DLD1 (cell line): ENCODE measurements around the gene NPPC.

ENCODE experiments used
- in situ Hi-C: cut with HindIII; loops from 2 replicates; pipeline ENCODE4 v1.10.0; 2017; ENCODE audit warnings: low sequenced_read_pairs

The NPPC gene

DNA sequence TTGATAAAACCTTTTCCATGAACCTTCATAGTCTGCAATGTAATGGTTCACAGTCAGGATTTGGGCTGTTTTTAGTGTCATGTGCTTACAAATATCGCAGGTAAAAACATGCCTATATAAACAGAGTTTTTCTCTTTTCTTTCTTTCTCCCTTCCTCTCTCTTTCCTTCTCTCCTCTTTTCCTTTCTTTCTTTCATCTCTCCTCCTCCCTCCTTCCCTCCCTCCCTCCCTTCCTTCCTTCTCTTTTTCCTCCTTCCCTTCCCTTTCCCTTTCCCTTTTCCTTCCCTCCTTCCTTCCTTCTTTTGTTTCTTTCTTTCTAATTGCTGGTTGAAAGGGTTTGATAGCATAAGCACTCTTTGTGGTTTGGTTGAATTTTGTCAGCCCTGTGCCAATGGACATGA is 9.6 kb upstream of the NPPC start:
- in situ Hi-C loops: no loop called here

DNA sequence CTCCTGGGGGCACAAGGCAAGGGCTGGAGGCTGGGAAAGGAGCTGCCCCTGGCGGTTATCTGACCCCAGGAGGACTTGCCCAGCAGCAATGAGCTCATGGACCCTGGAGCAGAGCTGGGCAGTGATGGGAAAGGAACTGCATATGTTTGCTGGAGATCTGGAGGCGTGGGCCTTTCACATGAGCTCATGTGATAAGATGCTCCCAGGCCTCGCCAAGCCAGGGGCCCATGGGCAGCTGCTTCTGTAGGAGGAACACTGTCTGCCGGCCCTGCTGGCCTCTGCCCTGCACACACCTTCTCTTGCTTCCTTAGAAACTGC is 9.0 kb upstream of the NPPC start:
- in situ Hi-C loops: no loop called here

DNA sequence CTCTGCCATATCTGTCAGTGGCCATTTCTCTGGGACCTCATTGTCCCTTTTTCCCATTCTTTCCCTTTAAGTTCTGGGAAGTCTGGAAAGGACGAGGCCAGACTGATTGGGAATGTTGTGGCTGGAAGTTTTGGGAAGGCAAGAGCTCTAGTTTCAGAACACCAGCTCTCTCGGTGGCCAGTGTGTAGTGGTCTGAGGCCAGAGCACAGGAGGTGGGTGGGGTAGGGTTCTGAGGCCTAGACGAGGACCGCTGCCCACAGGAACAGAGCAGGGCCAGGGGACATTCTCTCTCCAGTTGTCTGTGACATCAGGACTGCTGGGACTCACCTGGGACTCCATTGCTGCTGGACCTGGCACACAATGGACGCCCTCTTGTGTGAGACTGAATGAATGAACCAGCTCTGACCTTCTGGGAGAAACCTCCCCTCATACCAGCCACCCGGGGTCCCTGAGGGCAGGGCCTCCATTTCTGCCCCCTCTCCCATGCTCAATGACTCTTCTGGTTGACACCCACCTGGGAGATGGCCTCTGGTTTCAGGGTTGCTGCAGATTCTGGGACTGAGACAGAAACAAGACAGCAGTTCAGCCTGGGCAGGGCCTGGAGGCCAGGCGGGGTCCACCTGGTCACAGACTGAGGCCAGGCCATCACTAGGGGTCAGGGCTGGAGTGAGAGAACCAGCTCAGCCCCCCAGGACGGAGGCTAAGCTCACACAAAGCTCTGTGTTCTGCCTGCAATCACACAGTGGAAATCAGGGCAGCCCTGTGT is 8.4 kb upstream of the NPPC start:
- in situ Hi-C loops: no loop called here

DNA sequence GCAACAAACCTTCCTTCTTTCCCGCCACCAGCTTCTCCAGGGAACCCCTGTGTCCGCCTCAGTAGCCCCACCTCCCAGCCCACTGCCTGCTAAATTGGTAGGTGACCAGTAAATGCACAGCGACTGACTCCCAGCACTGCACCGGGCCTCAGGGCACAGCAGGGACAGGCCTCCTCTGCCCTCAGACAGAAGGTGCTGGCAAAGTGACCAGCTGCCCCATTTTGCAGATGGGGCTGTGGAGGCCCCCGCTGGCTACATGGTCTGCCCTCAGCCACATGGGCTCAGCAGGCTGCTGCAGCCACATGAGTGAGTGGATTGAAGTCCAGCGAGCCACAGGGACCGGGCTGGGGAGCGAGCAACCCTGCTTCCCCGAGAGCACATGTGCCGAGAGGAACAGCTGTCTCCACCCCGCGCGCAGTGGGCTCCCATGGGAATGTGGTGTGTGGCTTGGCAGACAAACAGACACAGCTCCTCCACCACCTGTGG is 7.8 kb upstream of the NPPC start:
- in situ Hi-C loops: no loop called here

DNA sequence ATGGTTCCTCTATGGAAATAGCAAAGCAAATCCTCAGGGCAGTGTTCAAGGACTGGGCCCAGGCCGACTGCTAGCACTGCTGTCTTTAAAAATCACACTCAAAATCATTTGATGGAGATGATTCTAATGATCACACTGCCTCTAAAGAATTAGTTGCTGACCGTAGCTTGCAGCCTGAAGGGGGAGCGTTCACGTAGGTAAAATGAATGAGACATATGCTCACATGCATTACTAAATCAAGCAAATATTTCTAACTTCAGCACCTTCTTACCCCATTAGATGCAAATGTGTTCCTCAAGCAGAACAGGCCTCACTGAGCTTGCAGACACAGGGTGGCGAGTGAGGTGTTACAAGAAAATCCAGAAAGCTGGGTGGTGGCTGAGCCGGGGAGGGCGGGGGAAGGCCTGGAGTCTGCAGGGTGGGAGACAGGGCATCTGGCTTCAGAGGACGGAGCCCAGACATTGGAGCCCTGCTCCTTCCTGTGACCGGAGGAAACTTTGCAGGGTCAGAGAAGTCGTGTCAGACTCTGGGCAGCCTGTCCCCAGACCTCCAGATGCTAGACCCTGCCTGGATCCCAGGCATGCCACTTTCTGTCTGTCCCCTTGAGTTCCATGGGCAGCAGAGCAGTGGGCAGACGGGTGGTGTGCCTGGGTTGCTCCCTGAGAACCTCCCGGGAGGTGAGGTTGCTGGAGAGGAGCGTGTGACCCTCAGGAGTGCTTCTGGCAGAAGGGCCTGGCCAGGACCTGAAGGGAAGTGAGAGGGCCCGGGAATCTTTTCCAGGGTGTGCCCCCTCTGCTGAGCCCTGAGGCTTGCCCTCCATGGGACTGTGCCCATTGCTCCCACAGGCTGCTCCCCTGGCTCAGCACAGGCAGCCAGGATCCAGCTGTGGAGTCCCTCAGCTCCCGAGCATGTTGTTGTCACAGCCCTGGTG is 7.1 kb upstream of the NPPC start:
- in situ Hi-C loops: no loop called here

DNA sequence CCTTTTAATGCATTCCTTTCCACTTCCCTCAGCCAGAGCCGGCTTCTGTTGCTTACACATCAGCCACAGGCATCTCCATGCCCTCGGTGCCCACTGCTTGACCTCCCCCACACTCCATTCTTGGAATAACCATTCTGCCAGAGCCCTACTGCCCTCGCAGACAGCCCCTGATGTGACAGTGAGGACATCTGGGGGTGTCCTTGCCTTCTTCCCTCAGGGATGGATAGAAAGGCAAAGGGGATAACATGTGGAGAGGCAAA is 6.4 kb upstream of the NPPC start:
- in situ Hi-C loops: no loop called here

DNA sequence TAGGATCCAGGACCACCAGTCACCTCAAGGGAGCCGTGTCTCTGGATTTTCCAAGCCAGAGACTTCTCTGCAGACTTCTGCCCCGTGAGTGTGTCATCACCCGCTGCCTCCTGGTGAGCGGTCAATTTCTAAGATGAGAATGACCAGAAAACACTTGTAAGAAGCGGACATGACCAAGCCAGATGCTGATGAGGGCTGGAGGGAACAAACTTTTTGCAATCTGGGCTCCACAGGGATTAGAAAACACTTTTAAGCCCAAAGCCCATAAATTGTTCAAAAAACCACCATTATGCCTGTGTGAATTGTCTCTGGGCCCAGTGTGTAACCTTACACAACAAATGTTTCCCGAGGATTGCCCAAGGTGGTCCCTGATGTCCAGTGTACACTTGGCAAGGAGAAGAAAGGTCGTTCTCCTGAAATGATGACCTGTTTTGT is 5.3 kb upstream of the NPPC start:
- in situ Hi-C loops: no loop called here

DNA sequence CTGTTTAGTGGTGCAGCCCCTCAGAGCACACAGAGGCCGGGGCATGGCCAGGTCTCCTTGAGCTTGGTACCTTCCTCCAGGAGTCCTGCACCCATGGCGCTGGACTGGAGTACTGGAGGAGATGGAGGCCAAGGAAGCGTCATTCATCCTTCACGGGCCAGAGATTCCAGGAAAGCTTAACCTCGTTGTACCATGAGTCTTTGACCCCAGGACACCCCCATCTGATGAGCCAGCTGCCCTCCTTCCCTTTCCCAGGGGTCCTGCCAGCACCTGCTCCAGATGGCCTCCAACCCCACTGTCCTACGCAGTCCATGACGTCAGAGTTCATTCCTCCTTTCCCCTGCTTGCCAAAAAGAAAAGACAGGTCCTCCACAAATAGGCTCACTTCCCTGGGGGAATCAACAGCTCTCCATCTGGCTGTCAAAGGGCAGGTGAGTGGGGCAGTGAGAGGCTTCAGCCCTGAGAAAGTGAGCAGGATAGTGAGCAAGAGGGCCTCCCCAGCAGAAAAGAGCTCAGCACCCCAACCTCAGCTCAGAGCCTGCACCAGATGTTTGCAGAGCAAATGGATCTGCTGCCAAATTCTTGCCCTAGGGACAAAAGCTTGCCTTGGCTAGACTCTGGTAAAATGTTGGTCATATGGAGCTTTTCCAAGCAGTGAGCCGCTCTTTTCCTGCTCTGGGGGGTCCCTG is 4.5 kb upstream of the NPPC start:
- in situ Hi-C loops: no loop called here

DNA sequence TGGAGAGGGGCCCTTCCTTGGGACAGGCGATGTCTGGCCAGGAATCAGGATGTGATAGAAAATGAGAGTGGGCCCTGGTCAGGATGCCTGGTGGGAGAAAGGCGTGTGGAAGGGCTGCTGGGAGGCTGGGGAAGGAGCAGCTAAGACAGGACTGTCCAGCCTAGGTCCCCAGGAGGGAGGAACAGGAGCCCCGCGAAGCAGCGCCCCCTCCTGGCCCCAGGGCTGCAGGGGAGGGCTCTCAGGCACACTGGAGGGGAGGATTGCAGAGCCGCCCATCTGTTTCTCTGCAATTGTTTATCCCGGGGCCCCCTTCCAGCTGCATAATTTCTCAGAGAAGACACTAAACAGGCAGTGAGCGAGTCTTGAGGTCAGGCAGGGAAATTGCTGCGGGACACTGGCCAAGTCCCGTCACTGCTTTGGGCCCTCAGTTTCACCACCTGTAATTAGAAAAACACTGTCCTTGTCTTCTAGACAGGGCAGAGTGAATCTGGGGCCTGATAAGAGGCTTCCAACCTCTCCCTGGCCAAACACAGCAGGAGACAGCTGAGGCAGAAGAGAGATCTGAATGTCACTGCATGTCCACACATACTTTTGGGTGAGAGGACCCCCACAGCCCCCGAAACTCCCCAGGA is 3.9 kb upstream of the NPPC start:
- in situ Hi-C loops: no loop called here

DNA sequence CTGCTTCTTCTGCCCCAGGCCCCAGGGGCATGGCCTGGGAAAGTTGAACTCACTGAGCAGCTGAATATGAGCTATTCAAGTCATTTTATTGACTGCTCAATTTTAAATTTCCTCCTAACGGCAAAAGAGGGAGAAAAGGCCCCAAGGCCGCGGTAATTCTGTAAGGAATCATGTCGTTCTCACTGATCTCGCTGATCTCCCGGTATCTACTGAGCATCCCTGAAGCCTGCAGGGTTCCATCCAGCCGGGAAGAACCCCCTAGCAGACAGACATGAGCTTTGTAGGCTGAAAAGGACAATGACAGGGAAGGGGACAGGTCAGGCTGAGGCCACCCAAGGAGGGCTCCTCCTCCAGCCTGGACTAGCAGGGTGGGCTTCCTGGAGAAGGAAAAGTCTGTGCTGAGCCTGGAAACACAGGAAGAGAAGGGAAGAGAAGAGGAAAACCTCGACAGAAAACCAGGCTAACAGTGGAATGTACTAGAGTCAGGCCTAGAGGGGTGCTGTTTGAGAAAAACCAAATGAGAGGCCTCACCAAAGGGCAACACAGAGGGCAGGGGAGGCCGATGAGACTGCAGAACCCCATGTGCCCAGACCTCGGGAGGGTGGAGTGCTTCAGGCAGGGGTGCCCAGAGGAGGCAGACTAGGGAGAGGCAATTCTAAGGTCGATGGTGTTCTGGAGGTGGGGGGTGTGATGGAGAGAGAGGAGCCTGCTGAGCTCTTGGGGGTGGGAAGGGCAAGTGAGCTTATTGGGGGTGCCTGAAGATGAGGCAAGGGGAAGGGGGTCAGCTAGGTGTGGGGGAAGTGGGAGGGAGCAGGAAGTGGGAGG is 2.9 kb upstream of the NPPC start:
- in situ Hi-C loops: no loop called here

DNA sequence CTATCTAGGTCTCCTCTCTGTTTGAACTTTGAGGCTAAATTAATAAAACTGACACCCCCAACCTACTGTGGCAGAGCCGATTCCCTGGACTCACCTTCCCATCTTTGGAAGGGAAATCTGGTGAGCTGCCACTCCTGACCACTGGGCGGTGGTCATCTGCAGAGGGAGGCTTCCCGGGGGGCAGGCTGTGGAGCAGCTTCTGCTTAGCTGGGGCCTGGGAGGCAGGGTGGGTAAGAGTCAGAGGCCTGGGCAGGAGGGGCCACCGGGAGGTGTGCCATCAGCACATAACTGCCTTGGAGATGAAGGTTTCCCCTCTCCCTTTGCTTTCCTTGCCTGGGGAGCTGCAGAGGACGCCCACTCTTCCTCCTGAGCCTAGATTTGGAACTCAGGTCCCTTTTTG is 2.3 kb upstream of the NPPC start:
- in situ Hi-C loops: no loop called here

DNA sequence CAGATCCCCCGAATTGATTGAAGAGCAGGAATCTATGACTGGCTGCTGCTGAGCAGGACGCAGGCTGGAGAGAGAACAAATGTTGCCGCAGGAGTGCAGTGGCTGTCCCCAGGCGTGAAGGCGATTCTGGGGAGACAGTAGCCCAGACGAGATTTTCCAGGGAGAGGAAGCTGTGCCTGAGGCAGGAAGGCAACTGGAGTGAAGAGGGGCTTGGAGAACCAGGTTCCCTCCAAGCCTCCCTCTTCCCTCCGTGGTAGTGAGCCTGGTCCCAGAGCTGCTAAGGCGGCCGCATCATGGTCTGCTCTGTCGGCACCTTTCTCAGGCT is 1.3 kb upstream of the NPPC start:
- in situ Hi-C loops: no loop called here

DNA sequence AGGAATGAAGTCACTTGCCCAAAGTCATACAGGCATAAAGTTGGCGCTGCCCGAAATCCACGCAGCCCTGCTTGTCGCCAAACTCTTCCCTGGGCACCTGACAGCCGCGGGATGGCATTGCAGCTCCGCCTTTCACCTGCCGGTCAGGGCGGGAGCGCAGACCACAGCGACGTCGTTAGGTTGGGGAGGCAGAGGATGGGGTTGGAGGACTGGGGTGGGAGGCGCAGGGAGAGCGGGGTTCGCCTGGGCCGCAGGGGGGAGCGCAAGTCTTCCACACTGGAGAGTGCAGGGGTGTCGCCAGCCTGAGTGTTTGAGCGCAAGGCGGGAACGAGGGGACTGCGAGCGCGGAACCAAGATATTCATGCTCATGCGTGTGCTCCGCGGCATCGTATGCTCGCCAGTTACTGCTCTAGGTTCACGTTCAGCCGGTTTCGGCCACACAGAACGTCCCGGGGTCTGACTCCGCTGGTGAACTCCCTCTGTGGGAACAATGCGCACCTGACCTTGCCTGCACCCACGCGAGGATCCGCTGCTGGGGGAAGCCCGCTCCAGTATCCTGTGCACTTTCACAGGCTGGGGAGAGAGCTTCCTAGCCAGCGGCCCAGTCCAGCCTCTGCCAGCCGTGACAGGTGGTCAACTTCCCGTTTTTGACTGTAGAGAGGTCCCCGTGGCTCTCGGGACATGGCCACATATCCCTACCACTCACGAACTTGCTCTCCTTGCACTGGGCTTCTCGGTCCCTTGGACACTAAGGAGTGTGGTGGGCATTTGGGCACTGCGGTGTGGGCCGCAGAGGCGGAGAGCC is 767 bp upstream of the NPPC start:
- in situ Hi-C loops: no loop called here

DNA sequence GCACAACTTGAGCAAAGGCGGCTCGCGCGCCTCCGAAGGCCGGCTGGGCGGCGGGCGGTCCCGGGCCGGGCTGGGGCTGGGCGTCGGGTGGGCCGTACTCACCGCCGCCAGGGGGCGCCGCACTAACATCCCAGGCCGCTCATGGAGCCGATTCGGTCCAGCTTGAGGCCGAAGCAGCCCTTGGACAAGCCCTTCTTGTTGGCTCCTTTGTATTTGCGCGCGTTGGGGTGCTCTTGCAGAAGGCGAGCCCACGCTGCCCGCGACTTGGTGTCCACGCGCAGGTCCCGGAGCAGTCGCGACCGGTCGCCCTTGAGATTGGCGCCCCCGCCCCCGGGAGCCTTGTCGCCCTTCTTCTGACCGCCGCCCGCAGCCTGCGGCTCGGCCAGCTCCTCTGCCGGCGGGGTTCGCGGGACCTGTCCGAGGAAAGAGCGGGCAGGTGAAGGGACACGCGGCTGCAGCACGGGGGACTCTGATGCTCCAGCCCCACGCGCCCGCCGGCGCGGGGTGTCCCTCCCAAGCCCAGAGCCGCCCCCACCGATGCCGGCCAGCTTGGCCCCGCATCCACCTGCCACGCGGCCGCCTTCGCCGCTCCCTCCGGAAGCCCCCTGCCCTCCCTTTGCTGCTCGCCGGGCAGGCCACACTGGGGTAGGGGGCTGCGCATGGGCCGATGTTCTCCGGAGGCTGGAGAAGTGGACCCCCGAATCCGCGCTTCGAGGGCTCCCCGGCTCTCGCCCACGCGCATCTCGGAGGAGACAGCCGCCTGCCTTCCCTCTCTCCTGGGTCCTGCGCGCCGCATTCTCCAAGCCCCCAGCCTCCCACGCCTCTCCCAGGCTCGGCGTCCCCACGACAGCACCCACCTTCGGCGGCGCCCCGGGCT is 655 bp downstream of the NPPC start:
- in situ Hi-C loops: no loop called here

DNA sequence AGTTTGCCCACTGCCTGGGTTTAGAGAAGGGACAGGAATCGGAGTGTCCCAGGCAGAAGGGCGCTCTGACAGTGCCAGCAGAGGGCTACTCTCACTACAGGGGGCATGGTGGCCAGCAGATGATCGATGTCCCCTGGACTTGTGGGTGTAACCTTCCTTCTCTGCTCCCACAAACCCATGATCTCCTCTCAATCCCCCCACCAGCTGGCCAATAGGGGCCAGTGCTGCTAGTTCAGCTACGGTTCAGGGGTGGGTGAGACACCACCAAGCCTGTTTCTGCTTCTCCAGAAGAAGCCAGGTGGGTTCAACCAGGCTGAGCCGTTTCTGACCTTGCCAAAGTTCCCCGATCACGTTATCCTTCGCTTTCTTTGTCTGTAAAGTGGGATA is 1.3 kb downstream of the NPPC start:
- in situ Hi-C loops: no loop called here

DNA sequence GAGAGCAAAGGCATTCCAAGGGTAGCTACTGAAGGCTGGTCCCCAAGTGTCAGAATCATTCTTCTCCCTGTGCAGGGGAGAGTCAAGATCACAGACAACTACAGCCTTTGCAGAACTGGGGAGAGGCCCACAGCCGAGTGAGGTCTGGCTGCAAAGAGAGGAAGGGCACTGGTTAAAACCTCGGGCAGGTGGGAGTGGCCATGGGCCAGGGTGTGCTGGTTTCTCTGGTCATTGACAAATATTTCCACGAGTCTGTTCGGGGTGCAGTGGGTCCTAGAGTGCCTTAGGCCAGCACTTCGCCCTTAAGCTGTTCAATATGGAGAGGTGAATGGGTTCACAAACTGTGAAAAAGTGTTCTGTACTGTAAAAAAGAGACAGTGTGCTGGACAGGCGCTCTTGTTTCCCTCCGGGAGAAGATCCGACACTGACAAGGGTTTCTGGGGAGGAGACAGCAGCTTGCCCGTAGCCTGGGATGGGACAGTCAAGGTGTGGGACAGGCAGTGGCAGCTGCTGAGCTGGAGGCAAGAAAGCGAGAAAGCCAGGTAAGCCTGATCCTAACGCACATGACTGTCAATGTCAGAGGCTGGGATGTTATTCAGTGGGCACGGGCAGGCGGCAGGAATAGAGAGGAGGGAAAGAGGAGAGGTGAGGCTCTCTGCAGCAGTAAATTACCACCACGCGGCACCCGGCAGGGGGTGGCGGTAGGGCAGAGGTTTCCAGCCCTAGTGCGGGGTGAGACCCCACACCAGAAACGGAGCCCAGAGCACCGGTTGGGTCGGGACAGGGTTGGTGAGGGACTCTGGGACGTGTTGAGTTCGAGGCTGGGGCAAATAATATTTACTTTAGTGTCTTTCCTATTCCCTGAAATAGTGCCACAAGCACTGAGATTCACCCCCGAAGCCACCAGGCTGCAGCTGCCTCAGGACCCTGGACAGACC is 2.0 kb downstream of the NPPC start:
- in situ Hi-C loops: no loop called here

DNA sequence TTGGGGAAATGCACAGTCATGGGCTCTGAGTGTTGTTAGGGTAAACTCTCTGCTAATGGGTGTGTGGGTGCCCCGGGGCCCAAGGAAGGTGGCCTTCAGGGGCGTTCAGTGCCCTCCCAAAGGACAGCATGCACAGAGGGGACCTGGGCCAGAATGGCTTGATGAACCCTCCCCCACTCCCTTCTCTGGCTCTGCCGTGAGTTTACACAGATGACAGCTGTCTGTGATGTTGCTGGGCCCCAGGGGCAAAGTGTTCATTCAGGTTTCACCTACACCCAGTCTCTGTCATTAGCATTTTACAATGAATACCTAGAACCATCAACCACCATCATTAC is 3.2 kb downstream of the NPPC start:
- in situ Hi-C loops: no loop called here
